ENCODE data around the gene ADCY6. TPM values are rescaled to one million over a fixed set of nuclear protein-coding genes. Genes with fewer than 3 reads are reported as not detected.

Gene ADCY6
- total RNA-seq, 2 donors from 2014 or later: 0.24 TPM; not detected in 1

DNA sequence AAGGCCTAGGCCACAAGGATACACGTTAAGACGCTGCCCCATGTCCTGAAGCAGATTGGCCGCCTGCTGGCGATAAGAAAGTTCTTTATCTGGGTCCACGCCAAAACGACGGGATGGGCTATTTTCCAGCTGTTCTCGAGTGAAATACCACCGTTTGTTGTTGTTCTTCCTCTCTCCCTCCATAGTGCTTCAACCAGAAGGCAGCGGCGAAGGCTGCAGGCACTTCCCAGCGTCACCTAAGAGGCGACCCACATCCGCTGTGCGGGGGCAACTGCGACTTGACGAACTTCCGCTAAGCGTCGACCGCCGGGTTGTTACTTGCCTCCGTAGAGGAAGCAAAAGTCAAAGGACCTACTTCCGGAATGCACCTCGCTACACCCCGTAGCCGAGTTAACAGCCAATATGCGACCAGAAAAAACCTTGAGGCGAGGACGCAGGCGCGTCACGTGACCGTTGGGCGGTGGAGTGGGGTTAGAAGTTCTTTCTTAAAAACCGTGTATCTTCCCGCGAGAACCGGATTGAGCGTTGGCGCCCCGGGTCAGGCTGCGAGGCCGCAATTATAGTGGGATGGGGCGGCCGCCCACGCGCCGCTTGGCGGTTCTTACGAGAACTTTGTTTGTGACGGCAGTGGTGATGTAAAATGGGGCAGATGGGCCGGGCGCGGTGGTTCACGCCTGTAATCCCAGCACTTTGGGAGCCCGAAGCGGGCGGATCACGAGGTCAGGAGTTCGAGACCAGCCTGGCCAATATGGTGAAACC lies 72.2 kb downstream of the ADCY6 start, which contains the start of gene CCNT1:
Gene CCNT1 (minus strand): TSS at position 215 of the 759 bp plus-strand sequence. CDS start 32 bp downstream, at position 183.
- peak within 1 kb of the TSS; percentile 97 for H3K27ac Mint-ChIP-seq
- ATAC-seq (replicated peaks): peak; percentile 96
- H3K4me3 Mint-ChIP-seq: peak within 1 kb of the TSS; percentile 97
- no peaks in the 10 kb centered on the region for H3K27me3 Mint-ChIP-seq
- peaks cover 13% of the 10 kb centered on the region for H3K9me3 Mint-ChIP-seq
- H3K4me1 Mint-ChIP-seq: peaks cover 17% of the 10 kb centered on the region
- peaks cover 55% of the 10 kb centered on the region for H3K36me3 Mint-ChIP-seq (ENCODE audit: low read depth)

Other genes with a start within 250 kb of the ADCY6 start
- gene LALBA, start 219.0 kb downstream of the ADCY6 start, total RNA-seq: not detected
- 10 to 100 TPM; 46.7 to 54.3 TPM for gene KANSL2, start 106.9 kb downstream of the ADCY6 start, total RNA-seq
- 10 to 100 TPM; 64.6 to 64.7 TPM for gene CCNT1, start 72.4 kb downstream of the ADCY6 start, total RNA-seq
- 10 to 100 TPM in 1 of 2 donors, 1 to 10 TPM in 1; 5.9 to 17.7 TPM for gene CACNB3, start 29.4 kb upstream of the ADCY6 start, total RNA-seq
- gene DDX23, start 63.1 kb upstream of the ADCY6 start, total RNA-seq: 100 to 1,000 TPM in 1 of 2 donors, 10 to 100 TPM in 1; 81.4 to 122 TPM
- 1 to 10 TPM; 2.5 to 4.2 TPM for gene RND1, start 76.8 kb upstream of the ADCY6 start, total RNA-seq
- gene FKBP11, start 136.4 kb upstream of the ADCY6 start, total RNA-seq: 100 to 1,000 TPM in 1 of 2 donors, 10 to 100 TPM in 1; 55.0 to 100 TPM
- gene ARF3, start 168.4 kb upstream of the ADCY6 start, total RNA-seq: 100 to 1,000 TPM in 1 of 2 donors, 10 to 100 TPM in 1; 84.1 to 128 TPM
- gene WNT10B, start 182.6 kb upstream of the ADCY6 start, total RNA-seq: under 1 TPM; 0.22 to 0.29 TPM
- not detected for gene WNT1, start 189.2 kb upstream of the ADCY6 start, total RNA-seq
- 1 to 10 TPM in 1 of 2 donors, under 1 TPM in 1; 0.32 to 1.5 TPM for gene DDN, start 210.3 kb upstream of the ADCY6 start, total RNA-seq
- gene PRKAG1, start 229.7 kb upstream of the ADCY6 start, total RNA-seq: 10 to 100 TPM; 47.1 to 62.7 TPM

Measured in activated T-helper 17 cell treated with anti-CD3 and anti-CD28 coated beads, Interleukin-2, amount 50 U/mL, for 72 hours (primary cell).